D341Med (cell line): ENCODE measurements around the gene TMEM72.

Experiments used
- DNase-seq: peaks from one replicate; pipeline ENCODE4 v3.0.0; 2012; ENCODE audit warnings: low spot score

Gene TMEM72

GRCh38 chr10:44920252-44920651 lies 9.1 kb downstream of the TMEM72 start:
- DNase-seq: no peak

GRCh38 chr10:44921061-44921460 lies 9.9 kb downstream of the TMEM72 start:
- DNase-seq: no peak

DNA sequence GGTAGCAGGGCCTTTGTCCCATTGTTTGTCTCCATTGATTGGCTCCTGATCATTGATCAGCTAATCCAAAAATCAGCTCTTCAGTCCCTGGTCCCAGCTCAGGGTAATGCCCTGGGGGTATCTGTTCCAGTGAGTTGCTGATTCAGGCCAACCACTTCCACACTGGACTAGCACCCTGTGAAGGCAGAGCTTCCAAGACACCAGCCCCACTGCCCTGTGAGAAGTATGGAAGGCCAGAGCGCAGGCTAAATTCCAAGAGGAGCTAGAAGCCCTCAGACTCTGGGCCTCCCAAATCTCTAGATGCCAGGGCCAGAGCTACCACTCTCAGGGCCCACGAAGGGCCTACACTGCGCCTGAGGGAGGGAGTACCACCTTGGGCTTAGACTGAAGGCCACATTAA lies 10.4 kb downstream of the TMEM72 start:
- no peak for DNase-seq

- DNase-seq: no peak
These were observed 10.9 kb downstream of the TMEM72 start for GRCh38 chr10:44922021-44922420.

DNA sequence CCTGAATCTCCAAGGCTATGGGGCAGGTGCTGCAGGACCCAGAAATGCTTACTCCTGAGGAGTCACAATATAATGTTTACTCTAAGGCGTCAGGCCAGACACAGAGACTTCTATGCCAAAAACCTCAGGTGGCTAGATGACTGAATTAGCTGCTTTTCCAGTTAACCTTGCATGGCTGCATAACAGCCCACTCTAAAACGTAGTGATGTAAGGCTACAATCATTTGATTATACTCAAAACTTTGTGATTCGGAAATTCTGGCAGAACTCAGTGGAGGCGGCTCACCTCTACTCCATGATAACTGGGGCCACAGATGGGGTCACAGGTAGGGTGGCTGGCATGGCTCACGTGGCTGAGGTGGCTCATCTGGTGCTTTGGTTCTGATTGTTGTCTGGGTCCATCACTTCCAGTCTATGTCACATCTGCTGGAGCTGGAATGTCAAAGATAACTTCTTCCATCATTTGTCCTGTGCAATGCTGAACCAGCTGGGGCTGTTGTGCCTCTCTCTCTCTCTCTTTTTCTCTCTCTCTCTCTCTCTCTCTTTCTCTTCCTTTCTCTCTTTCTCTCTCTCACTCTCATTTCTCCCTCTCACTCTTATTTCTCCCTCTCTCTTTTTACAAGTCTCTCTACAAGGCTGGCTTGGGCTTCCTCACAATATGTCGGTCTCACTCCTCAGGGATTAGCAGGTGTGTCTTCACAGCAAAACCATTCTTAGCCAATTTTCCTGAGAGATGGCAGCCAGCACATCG lies 11.8 kb downstream of the TMEM72 start:
- DNase-seq: no peak

- no peak for DNase-seq
These were observed 12.5 kb downstream of the TMEM72 start for GRCh38 chr10:44923611-44924010.

DNA sequence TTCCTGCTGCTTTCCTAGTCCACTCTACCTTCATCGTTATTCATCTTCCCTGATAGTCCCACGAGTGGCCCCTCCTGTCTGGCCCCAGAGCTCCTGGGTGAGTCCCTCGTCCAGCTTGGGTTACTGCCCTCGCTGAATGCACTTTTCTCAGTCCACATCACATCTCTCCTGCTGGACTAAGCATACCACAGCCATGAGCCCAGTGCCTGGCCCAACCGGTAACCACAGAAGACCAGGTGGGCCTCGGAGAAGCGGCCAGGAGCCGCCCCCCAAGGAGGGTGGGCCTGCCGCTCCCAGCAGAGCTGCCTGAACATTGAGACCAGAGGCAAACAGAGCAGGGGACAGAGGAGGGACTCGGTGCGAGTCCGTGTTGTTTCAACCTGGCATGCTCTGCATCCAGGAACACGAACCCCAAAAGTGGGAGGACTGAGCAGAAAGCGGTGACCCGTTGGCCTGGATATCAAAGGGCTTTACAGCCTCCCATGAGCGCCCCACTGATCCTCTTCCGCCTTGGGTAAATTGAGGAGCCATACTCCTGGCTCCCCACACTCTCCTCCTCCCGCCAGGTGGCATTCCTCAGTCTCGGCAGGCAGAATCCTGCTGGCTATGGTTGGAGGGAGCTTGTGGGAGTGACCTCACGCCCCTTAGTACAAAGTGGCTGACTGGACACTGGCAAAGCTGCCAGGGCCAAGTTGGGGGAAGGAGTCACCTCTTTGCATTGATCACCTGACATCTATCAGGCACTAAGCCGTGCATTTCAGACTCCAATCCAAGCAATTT lies 13.3 kb downstream of the TMEM72 start:
- peak; percentile 22 for DNase-seq

DNA sequence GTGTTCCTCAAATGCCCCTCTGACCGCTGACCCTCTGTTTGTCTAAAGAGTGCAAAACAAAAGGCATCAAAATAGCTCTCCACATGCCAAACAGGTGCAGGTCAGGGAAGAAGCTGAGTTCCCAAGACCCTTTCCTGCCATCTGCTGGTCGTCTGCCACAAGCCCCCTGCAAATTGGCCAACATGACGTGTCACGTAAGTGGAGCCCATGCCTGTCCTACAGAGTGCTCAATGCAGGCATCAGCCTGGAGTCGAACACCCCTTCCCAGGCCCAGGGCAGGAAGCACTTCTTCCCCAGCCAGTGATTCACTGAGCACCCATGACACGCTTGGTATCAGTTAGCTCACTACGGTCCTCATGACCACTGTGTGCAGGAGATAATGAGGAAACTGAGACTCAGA lies 14.1 kb downstream of the TMEM72 start:
- DNase-seq: no peak

DNA sequence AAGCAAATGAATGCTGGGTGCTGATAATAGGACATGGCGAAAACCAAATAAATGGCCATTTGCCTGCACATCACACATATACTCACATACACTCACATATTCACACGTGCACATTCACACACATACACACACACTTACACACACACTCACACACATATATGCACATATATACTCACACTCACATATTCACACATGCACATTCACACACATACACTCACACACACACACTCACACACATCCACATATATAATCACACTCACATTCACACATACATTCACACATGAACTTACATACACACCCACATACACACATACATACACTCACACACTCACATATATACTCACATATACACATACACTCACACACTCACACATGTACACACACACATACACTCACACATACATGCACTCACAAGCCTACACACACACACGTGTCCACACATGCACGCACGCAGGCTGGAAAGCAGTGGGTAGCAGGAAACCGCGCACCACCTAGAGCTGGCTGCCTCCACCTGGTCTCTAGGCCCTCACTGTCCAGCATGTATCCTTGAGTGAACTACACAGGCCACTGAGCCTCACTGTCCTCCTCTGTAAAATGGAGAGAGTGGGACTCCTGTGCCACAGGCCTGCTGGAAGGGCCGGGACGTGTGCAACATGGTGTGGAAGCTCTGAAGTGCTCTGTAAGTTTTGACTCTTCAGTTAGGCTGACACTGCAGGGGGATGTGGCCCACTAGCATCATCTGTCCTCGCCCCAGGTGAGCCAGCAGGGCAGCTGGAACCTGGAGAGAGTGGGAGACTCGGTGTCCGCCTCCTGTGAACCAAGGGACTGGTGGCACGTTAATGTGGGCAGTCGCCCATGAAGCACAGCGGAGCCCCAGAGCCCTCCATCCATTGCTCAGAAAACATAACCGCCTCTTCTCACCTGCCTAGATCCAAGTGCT lies 14.9 kb downstream of the TMEM72 start:
- DNase-seq: no peak

- DNase-seq: no peak
These were observed 15.7 kb downstream of the TMEM72 start for GRCh38 chr10:44926751-44927351.

DNA sequence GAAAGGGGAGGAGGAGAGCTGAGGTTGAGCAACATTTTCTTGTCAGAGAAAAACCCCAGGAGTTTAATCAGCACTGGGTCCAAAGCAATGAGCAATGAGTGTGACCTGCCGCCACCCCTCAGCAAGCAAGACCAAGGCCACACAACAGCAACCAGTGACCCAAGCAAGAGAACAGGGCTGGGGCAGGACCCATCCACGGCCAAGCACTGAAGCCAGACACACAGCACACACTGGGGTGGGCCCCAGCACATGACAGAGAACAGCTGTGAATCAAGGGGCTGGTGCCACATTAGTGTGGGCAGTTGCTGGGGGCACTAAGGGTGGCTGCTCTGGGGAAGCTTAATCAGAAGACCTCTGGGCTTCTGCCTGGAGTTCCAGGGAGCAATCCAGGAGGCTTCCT lies 16.2 kb downstream of the TMEM72 start:
- DNase-seq: no peak

GRCh38 chr10:44928462-44928861 lies 17.3 kb downstream of the TMEM72 start:
- no peak for DNase-seq

- peak; percentile 18 for DNase-seq
These were observed 18.5 kb downstream of the TMEM72 start for GRCh38 chr10:44929356-44930255.

DNA sequence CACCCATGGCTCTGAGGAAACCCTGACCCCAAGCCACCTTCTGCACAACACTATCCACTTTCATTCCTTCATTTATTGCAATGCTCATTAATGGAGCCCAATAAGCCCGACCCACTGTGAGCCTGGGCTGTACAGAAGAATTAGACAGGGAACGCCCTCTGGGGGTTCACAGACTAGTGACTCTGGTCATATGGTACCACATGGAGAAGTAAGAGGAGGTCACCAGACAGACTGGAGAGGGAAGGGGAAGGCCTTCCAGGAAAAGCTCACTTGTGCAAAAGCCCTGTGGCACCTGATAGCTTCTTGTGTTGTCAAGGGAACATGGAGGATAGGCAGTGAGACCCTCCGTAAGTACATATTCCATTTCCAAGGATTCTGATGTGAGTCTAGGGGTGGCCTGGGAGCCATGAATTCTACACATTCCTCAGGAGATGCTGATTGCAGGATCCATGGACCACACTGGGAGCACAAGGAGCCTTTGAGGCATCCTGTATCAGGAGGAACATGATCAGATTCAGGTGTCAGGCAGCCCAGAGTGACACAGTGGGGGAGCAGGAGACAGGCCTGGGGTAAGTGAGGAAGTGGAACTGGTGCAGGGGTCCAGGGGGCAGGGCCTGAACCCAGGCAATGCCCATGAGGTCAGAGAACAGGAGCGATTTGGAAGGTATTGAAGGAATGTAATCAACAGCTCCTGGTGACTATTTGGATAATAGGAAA lies 19.9 kb downstream of the TMEM72 start:
- peak; percentile 8 for DNase-seq

DNA sequence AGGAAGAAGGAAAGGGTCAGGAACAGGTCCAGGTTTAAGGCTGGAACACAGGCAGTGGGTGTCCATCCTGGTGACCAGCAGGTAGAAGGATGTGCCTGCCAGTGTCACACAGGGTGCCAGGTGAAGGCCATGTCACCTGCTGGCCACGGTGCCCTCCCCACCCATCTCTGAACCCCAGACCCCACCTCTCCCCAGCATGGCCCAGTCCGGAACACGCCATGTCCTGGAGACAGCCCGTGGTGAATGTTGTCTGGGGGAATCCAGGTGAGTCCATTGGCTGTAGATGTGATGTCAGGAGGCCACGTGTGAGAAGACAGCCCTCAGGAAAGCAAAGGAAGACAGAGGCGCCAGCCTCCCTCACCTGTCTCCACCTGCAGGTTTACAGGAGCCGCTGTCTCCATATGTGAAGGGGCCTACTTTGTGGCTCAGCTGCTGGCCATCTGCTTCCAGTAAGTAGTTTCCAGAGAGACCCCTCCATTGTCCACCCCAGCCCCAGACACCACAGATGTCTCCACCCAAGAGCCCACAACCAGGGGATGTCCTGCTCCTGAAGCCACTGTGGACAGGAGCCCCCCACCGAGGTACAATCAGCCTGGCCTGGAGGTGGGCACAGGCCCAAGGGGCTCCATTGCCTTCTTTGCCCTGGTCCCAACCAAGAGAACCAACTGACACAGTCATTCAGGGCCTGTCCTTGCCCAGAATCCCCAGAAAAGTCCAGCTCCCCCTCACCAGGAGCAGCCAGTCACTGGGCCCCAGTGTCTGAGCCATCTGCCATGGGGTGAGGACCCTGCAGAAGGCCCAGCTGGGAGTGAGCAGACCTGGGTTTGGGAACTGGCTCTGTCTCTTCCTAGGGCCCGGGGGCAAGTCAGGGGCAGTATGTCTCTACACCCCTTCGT lies 20.7 kb downstream of the TMEM72 start:
- DNase-seq: no peak

- peak; percentile 84 for DNase-seq
These were observed 21.6 kb downstream of the TMEM72 start for GRCh38 chr10:44932517-44933450.

GRCh38 chr10:44933451-44934321 lies 22.5 kb downstream of the TMEM72 start:
- DNase-seq: no peak
